ENCODE data around the gene NT5C3A.
A peak's percentile ranks its signal among the peaks of the same experiment; 100 is the strongest.

NT5C3A gene

GRCh38 chr7:33043501-33044400 lies 18.8 kb downstream of the NT5C3A start:
- no peak for DNase-seq (ENCODE audit: low read depth)
- TF ChIP-seq, protein P1, sequence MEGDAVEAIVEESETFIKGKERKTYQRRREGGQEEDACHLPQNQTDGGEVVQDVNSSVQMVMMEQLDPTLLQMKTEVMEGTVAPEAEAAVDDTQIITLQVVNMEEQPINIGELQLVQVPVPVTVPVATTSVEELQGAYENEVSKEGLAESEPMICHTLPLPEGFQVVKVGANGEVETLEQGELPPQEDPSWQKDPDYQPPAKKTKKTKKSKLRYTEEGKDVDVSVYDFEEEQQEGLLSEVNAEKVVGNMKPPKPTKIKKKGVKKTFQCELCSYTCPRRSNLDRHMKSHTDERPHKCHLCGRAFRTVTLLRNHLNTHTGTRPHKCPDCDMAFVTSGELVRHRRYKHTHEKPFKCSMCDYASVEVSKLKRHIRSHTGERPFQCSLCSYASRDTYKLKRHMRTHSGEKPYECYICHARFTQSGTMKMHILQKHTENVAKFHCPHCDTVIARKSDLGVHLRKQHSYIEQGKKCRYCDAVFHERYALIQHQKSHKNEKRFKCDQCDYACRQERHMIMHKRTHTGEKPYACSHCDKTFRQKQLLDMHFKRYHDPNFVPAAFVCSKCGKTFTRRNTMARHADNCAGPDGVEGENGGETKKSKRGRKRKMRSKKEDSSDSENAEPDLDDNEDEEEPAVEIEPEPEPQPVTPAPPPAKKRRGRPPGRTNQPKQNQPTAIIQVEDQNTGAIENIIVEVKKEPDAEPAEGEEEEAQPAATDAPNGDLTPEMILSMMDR (IDR thresholded peaks at IDR 0.05; ENCODE audit: insufficient read depth, low read depth, low read length, missing control alignments), result no peak
- H3K4me3 ChIP-seq (ENCODE audit: low read length), result no peak overlapping the region

DNA sequence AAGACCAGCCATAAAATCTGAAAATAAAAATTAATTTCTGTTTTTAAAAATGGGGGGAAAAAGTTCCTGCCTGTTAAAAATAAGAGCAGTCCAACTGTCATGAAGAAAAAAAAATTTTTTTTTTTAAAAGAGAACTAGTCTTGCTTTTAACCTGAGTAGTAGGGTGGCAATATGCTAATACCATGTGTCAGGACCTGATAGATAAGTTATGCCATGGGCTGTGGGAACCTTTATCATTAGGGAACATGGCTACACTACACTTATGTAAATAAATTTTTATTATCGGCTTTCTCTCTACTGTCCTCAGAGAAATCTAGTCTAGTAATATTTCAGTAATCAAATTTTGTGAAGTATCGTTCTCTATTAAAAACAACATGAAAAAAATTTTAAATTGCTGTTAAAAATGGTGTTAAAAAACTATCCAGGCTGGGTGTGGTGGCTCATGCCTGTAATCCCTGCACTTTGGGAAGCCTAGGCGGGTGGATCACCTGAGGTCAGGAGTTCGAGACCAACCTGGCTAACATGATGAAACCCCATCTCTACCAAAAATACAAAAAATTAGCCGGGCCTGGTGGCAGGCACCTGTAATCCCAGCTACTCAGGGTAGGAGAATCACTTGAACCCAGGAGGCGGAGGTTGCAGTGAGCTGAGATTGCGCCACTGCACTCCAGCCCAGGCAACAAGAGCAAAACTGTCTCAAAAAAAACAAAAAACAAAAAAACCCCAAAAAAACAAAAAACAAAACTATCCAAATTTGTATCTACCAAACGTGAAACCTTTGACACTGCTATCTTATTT lies 20.7 kb downstream of the NT5C3A start:
- no peak overlapping the region for H3K4me3 ChIP-seq (ENCODE audit: low read length)
- TF ChIP-seq, protein P1 (IDR thresholded peaks at IDR 0.05; ENCODE audit: insufficient read depth, low read depth, low read length, missing control alignments), result no peak
- DNase-seq (ENCODE audit: low read depth), result no peak

DNA sequence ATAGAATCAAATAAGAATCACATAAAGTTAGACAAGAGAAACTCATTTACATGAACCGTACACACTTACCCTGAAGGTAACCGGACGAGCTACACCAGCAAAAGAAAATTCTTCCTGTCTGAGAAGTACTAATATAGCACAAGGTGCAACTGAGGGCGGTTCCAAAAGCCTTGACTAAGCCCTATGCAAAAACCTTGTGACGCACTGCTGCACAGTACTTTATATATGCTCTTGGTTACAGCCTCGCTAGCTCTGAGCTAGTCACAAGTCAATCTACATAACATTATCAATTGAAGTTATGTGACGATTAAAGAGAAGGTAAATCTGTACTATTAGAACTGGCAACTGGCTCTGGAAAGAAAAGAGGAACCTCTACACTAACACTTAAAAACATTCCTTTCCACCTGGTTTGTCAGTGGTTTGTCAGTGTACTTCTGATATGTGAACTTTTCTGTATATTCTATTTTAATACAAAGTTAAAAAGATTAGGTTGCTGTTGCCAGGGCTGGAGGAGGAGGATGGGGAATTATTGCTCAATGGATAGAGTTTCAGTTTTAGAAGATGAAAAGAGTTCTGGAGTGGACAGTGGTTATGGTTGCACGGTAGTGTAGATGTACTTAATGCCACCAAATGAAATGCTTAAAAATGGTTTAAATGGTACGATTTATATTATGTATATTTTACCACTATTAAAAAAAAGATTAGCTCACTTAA lies 21.6 kb downstream of the NT5C3A start:
- peak; percentile 93 for DNase-seq (ENCODE audit: low read depth)
- H3K4me3 ChIP-seq (ENCODE audit: low read length), result peak overlapping the region; percentile 15
- TF ChIP-seq, protein P1 (IDR thresholded peaks at IDR 0.05; ENCODE audit: insufficient read depth, low read depth, low read length, missing control alignments), result no peak

- peak overlapping the region; percentile 30 for H3K4me3 ChIP-seq (ENCODE audit: low read length)
- no peak for DNase-seq (ENCODE audit: low read depth)
- TF ChIP-seq, protein P1 (IDR thresholded peaks at IDR 0.05; ENCODE audit: insufficient read depth, low read depth, low read length, missing control alignments), result no peak
Measured at GRCh38 chr7:33039903-33040292, 22.7 kb downstream of the NT5C3A start.

DNA sequence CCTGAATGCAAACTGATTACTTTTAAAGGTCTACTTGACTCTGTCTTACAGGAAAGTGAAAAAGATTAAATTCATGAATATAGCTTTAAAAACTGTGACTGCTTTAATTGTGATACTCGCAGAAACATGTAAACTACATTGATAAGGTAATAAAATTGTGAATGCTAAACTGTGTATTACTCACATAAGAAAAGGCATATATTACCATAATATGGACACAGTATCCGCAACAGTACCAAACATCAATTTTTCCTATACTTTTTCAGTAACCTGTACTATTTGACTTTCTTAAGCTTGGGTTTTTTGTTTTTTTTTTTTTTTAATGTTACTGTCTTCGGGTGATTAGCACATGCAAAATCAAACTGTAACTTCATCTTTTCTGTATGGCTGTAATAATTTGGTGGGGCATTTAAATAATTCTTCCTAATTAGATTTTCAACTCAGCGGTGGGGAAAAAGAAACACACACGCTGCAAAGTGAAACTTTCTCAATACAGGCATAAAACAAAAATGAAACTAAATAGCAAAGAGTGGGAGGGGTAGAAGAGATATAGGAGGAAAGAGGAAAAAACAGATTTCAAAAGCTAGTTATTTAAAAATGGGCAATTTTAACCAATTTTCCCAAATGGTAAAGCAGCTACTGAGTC lies 23.2 kb downstream of the NT5C3A start:
- TF ChIP-seq, protein P1 (IDR thresholded peaks at IDR 0.05; ENCODE audit: insufficient read depth, low read depth, low read length, missing control alignments), result no peak
- no peak for DNase-seq (ENCODE audit: low read depth)
- H3K4me3 ChIP-seq (ENCODE audit: low read length), result peak overlapping the region; percentile 30

- DNase-seq (ENCODE audit: low read depth), result no peak
- H3K4me3 ChIP-seq (ENCODE audit: low read length), result no peak overlapping the region
Measured at GRCh38 chr7:33038639-33039038, 23.9 kb downstream of the NT5C3A start.

More at GRCh38 chr7:33038639-33039038, 23.9 kb downstream of the NT5C3A start:
- TF ChIP-seq, protein P1 (IDR thresholded peaks at IDR 0.05; ENCODE audit: insufficient read depth, low read depth, low read length, missing control alignments), result no peak

All from epithelial cell of esophagus (primary cell).